ENCODE results near the gene ZBTB7C. TPM values are rescaled to one million over a fixed set of nuclear protein-coding genes. Genes with fewer than 3 reads are reported as not detected.

ZBTB7C gene
- total RNA-seq, 2 experiments from 2014 or later, result not detected

- Mint-ChIP-seq H3K4me3 (no peak overlapping the region), H3K36me3 (ENCODE audit: low read depth) (no peaks in the 10 kb centered on the region), H3K9me3 (ENCODE audit: low read depth) (no peaks in the 10 kb centered on the region), H3K27me3 (peaks cover 2% of the 10 kb centered on the region), H3K4me1 (peaks cover 5% of the 10 kb centered on the region), H3K27ac (no peak overlapping the region)
- DNase-seq (no peak), ATAC-seq (no peak)
- ChIA-PET CTCF (no interaction called here), POLR2A (no interaction called here)
- intact Hi-C loops (cut with DNase I, micrococcal nuclease), result no loop called here
Observed at GRCh38 chr18:48167897-48168253, 241.3 kb downstream of the ZBTB7C start.

DNA sequence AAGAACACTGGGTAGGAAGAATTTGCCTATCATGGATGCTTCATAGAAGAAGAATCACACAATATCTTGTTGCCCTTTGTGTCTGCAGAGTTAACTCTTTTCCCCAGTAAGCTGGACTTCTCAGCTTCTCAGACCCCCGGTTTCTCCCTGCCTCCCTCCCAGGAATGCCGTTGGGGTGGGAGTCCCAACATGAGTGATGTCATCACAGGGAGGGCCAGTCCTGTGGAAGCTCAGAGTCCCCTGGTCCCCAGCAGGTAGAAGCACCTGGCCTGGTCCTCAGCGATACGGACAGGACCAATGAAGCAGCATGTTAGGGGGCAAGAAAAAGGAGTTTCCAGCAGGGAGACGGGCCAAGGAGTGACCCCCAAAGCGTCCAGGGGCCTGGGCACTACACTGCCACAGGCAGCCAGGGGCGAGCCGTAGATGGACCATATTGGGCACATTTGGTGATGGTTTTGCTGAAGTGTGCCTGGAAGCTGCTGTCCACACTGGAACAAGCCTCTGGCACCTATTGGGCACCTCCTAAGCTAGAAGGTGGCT, 242.8 kb downstream of the ZBTB7C start:
- Mint-ChIP-seq H3K9me3 (ENCODE audit: low read depth) (no peaks in the 10 kb centered on the region), H3K27ac (no peak overlapping the region), H3K4me3 (no peak overlapping the region), H3K36me3 (ENCODE audit: low read depth) (no peaks in the 10 kb centered on the region), H3K27me3 (peaks cover 3% of the 10 kb centered on the region), H3K4me1 (peaks cover 5% of the 10 kb centered on the region)
- POLR2A ChIA-PET, result no interaction called here
- intact Hi-C loops (cut with DNase I, micrococcal nuclease), result no loop called here
- DNase-seq, result no peak
- CTCF ChIA-PET, result interaction anchor here (0.6 to 1.1 kb wide), 2 partner anchors 29 to 1084 kb away, joined by 3 read pairs; no protein-coding TSS in a partner anchor
- no peak for ATAC-seq

DNA sequence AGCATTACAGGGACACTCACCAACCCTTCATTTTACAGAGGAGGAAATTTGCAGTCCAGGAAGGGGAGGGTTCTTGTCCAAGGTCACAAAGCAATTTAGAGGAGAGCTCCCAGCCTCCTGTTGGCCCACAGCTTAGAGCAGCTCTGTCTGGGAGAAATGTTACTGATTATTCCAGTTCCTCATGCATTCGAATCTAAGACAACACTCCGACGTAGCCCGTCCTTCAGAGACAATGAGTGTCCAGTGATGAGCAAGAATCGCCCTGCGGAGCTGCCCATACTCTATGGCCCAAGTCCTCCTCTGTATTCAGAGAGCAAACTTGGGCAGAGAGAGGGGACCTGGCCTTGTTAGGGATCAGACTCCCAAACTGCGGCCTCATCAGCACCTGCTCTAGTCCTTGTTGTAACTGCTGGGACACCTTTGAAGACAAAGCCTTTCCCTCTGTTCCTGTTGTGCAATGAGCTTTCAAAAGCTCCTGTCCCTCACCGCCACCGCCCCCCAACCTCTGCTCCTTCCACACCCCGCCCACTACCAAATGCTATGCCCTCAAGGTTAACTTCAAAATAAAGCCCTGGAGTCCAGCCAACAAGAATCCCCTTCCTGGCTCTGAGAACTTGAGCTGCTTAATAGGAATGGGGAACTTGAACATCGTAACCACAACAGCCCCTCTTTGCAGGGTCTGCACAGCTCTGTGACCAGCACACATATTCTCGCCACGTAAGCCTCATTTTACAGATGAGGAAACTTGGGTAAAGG, 243.9 kb downstream of the ZBTB7C start:
- intact Hi-C loops (cut with DNase I, micrococcal nuclease), result no loop called here

GRCh38 chr18:48164701-48165100, 244.5 kb downstream of the ZBTB7C start:
- CTCF ChIA-PET, result no interaction called here

More for the DNA sequence above, 243.9 kb downstream of the ZBTB7C start:
- Mint-ChIP-seq H3K4me3 (no peak overlapping the region), H3K36me3 (ENCODE audit: low read depth) (no peaks in the 10 kb centered on the region), H3K27ac (no peak overlapping the region), H3K9me3 (ENCODE audit: low read depth) (no peaks in the 10 kb centered on the region), H3K4me1 (peaks cover 5% of the 10 kb centered on the region), H3K27me3 (peaks cover 3% of the 10 kb centered on the region)
- ChIA-PET POLR2A (interaction anchor here (0.6 kb wide), 1 partner anchor 263 kb away, joined by 6 read pairs; no protein-coding TSS in a partner anchor), CTCF (no interaction called here)
- ATAC-seq, result no peak
- DNase-seq, result no peak

GRCh38 chr18:48164116-48164515, 245.1 kb downstream of the ZBTB7C start:
- DNase-seq (no peak), ATAC-seq (no peak)
- intact Hi-C loops (cut with DNase I, micrococcal nuclease), result loop anchor here in 1 of 2 experiments (5.0 kb wide), 1 partner anchor 232 kb away; the partner anchor contains the start of gene SMAD2
- ChIA-PET CTCF (interaction anchor here (0.7 to 1.1 kb wide), 2 partner anchors 94 to 142 kb away, joined by 3 read pairs; no protein-coding TSS in a partner anchor), POLR2A (no interaction called here)
- Mint-ChIP-seq H3K27me3 (peaks cover 3% of the 10 kb centered on the region), H3K4me3 (no peak overlapping the region), H3K4me1 (peaks cover 5% of the 10 kb centered on the region), H3K36me3 (ENCODE audit: low read depth) (no peaks in the 10 kb centered on the region), H3K27ac (no peak overlapping the region), H3K9me3 (ENCODE audit: low read depth) (no peaks in the 10 kb centered on the region)

More at GRCh38 chr18:48164701-48165100, 244.5 kb downstream of the ZBTB7C start:
- Mint-ChIP-seq H3K36me3 (ENCODE audit: low read depth) (no peaks in the 10 kb centered on the region), H3K4me1 (peaks cover 5% of the 10 kb centered on the region), H3K27ac (no peak overlapping the region), H3K27me3 (peaks cover 3% of the 10 kb centered on the region), H3K9me3 (ENCODE audit: low read depth) (no peaks in the 10 kb centered on the region), H3K4me3 (no peak overlapping the region)
- DNase-seq (no peak), ATAC-seq (no peak)
- intact Hi-C loops (cut with DNase I, micrococcal nuclease), result loop anchor here in 1 of 2 experiments (5.0 kb wide), 1 partner anchor 232 kb away; the partner anchor contains the start of gene SMAD2
- POLR2A ChIA-PET, result no interaction called here

GRCh38 chr18:48163738-48164115, 245.5 kb downstream of the ZBTB7C start:
- peaks cover 5% of the 10 kb centered on the region for H3K4me1 Mint-ChIP-seq
- no peak overlapping the region for H3K27ac Mint-ChIP-seq
- ATAC-seq (no peak), DNase-seq (no peak)
- ChIA-PET POLR2A (no interaction called here), CTCF (interaction anchor here (0.5 to 1.1 kb wide), 3 partner anchors 95 to 415 kb away, joined by 3 to 4 read pairs (median 3); no protein-coding TSS in a partner anchor)
- H3K9me3 Mint-ChIP-seq (ENCODE audit: low read depth), result no peaks in the 10 kb centered on the region
- H3K4me3 Mint-ChIP-seq, result no peak overlapping the region
- H3K27me3 Mint-ChIP-seq, result peaks cover 3% of the 10 kb centered on the region
- H3K36me3 Mint-ChIP-seq (ENCODE audit: low read depth), result no peaks in the 10 kb centered on the region
- intact Hi-C loops (cut with DNase I, micrococcal nuclease), result loop anchor here in 1 of 2 experiments (5.0 kb wide), 1 partner anchor 231 kb away; the partner anchor contains the start of gene SMAD2

- Mint-ChIP-seq H3K27ac (no peak overlapping the region), H3K4me3 (no peak overlapping the region), H3K36me3 (ENCODE audit: low read depth) (no peaks in the 10 kb centered on the region), H3K9me3 (ENCODE audit: low read depth) (no peaks in the 10 kb centered on the region), H3K27me3 (peaks cover 3% of the 10 kb centered on the region), H3K4me1 (peaks cover 5% of the 10 kb centered on the region)
- CTCF ChIA-PET, result interaction anchor here (0.5 to 1.6 kb wide), 5 partner anchors 95 to 414 kb away, joined by 3 to 5 read pairs (median 4); no protein-coding TSS in a partner anchor
- POLR2A ChIA-PET, result no interaction called here
- DNase-seq (no peak), ATAC-seq (no peak)
- intact Hi-C loops (cut with DNase I, micrococcal nuclease), result loop anchor here in 1 of 2 experiments (5.0 kb wide), 1 partner anchor 231 kb away; the partner anchor contains the start of gene SMAD2
Observed at GRCh38 chr18:48162956-48163737, 246.0 kb downstream of the ZBTB7C start.

DNA sequence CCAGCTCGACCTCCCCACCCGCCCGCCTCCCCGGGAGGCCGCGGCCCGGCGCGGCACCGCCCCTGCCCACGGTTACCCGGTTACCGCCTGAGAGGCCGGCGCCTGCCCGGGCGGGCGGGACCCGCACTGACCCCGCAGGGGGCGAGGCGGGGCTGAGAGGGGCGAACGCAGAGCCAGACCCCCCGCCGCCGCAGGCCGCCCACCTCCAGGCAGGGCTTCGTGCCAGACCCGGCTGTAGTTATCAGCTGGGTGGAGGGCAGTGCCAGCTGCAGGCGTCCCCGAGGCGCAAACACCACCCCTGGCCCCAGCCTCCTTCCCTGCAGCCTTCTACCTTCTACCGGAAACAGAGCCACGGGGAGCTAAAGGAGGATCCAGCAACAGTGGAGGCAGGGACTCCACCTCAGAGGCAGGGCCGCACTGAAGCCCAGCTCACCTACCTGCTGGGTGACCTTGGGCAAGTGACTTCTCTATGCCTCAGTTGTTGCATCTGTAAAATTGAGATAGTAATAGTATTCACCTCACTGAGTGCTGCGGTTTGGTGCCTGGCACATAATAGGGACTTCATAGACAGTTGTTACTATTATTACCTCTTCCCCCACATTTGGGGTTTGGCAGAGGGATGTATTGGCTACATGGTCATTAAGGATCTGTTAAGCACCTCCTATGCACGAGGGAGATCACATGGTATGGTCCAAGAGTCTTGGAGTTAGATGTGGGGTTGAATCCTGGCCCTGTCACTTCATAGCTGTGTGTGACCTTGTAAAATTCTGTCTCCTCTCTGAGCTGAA, 247.1 kb downstream of the ZBTB7C start:
- POLR2A ChIA-PET, result no interaction called here
- Mint-ChIP-seq H3K4me1 (peaks cover 2% of the 10 kb centered on the region), H3K36me3 (ENCODE audit: low read depth) (no peaks in the 10 kb centered on the region), H3K27me3 (peaks cover 5% of the 10 kb centered on the region), H3K27ac (no peak overlapping the region), H3K4me3 (peak overlapping the region; percentile 48), H3K9me3 (ENCODE audit: low read depth) (no peaks in the 10 kb centered on the region)
- intact Hi-C loops (cut with DNase I, micrococcal nuclease), result loop anchor here in 1 of 2 experiments (1.0 to 5.0 kb wide), 3 partner anchors 230 to 379 kb away; partner anchors contain the start of gene SMAD2
- CTCF ChIA-PET, result interaction anchor here (0.6 to 1.6 kb wide), 2 partner anchors 154 to 450 kb away, joined by 3 to 4 read pairs; no protein-coding TSS in a partner anchor
- DNase-seq (no peak), ATAC-seq (peak; percentile 45)

DNA sequence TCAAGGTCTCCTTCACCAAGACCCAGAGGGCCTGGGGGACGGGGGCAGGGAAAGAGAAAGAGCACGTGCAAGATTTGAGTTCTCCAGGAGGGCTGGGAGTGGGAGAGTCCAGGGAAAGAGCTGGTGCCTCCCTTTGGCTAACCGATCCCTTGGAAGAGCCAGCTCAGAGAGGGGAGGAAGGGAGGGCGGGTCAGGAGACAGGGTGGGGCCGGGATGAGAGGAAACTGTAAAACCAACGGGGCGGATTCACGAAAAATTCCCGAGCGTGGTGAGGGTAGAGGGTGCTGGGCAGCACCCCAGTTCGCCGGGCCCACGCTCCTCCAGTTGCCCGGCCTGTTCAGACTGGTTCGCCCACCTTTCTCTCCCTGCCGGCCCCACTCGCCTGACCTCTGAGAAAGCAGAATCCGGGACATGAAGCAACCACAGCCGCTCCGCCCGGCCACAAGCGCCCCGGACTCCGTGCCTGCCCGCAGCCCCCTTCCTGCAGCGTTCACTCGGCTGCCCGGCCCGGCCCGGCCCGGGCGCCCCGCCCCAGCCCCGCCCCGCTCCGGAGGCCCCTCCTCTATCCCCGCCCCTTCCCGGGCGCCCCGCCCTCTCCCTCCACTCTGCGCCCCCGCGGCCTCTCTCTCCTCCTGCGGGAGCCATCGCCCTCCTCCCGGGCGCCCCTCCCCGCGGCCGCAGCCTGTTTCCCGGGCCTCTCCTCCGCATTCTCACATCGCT, 247.8 kb downstream of the ZBTB7C start:
- Mint-ChIP-seq H3K36me3 (ENCODE audit: low read depth) (no peaks in the 10 kb centered on the region), H3K4me1 (no peaks in the 10 kb centered on the region), H3K9me3 (ENCODE audit: low read depth) (no peaks in the 10 kb centered on the region), H3K27ac (no peak overlapping the region), H3K27me3 (peaks cover 5% of the 10 kb centered on the region), H3K4me3 (peak overlapping the region; percentile 48)
- ATAC-seq, result peak; percentile 97
- intact Hi-C loops (cut with DNase I, micrococcal nuclease), result loop anchor here in 1 of 2 experiments (1.0 to 5.0 kb wide), 3 partner anchors 229 to 379 kb away; partner anchors contain the start of gene SMAD2
- DNase-seq, result peak; percentile 83
- POLR2A ChIA-PET, result no interaction called here
- CTCF ChIA-PET, result no interaction called here

- ChIA-PET CTCF (interaction anchor here (0.6 kb wide), 1 partner anchor 390 kb away, joined by 3 read pairs; no protein-coding TSS in a partner anchor), POLR2A (no interaction called here)
- peaks cover 5% of the 10 kb centered on the region for H3K27me3 Mint-ChIP-seq
- H3K27ac Mint-ChIP-seq, result no peak overlapping the region
- H3K36me3 Mint-ChIP-seq (ENCODE audit: low read depth), result no peaks in the 10 kb centered on the region
- intact Hi-C loops (cut with DNase I, micrococcal nuclease), result loop anchor here in 1 of 2 experiments (1.0 to 5.0 kb wide), 3 partner anchors 228 to 380 kb away; partner anchors contain the start of gene SMAD2
- peak overlapping the region; percentile 48 for H3K4me3 Mint-ChIP-seq
- H3K9me3 Mint-ChIP-seq (ENCODE audit: low read depth), result no peaks in the 10 kb centered on the region
- no peak for DNase-seq
- no peak for ATAC-seq
- H3K4me1 Mint-ChIP-seq, result no peaks in the 10 kb centered on the region
Observed at GRCh38 chr18:48160622-48161021, 248.6 kb downstream of the ZBTB7C start.

Data from activated CD4-positive, alpha-beta T cell treated with anti-CD3 and anti-CD28 coated beads for 36 hours (primary cell).